MCF 10A (cell line): ENCODE measurements around the gene DEPDC1. TPM values are rescaled to one million over a fixed set of nuclear protein-coding genes. Genes with fewer than 3 reads are reported as not detected.
"Not testable (repeated sequence)": the region's sequence is repeated elsewhere in the genome, so short reads cannot be mapped to it uniquely, and the experiment has no call there.

ENCODE experiments used
- BruUV-seq: library from RNA; stranded (reverse); fragments of 400-500 nt; replicated peaks from 2 replicates; lab custom pipeline; 2021; lab: Mats Ljungman, UMichigan
- CTCF ChIA-PET: fragments of 300-600 bp; sonication (Branson Sonifier 250); formaldehyde crosslinking; extraction: SDS; loops from one replicate; lab custom pipeline; 2021; ENCODE audit warnings: antibody characterized with exemption, inconsistent platforms; lab: Yijun Ruan, JAX
- POLR2A ChIA-PET: fragments of 300-600, 350-650 bp; sonication (Branson Sonifier 250); formaldehyde crosslinking; extraction: SDS; loops from one replicate; lab custom pipeline; 2020; ENCODE audit warnings: antibody characterized with exemption, inconsistent platforms; lab: Yijun Ruan, JAX
- DNase-seq: peaks from one replicate; pipeline ENCODE4 v3.0.0-alpha.2; 2018; ENCODE audit not compliant: unreplicated experiment
- H3K27ac Mint-ChIP-seq: one replicate; pipeline ENCODE4 v1.8.0; 2022; ENCODE audit warnings: mild to moderate bottlenecking, low read depth, mixed read lengths; ENCODE audit not compliant: unreplicated experiment
- H3K27me3 Mint-ChIP-seq: one replicate; pipeline ENCODE4 v1.8.0; 2022; ENCODE audit warnings: mixed read lengths; ENCODE audit not compliant: insufficient read depth, unreplicated experiment
- H3K36me3 Mint-ChIP-seq: one replicate; pipeline ENCODE4 v1.8.0; 2022; ENCODE audit warnings: mild to moderate bottlenecking, moderate library complexity, mixed read lengths; ENCODE audit not compliant: insufficient read depth, unreplicated experiment
- H3K4me1 Mint-ChIP-seq: one replicate; pipeline ENCODE4 v1.8.0; 2022; ENCODE audit warnings: mixed read lengths; ENCODE audit not compliant: insufficient read depth, unreplicated experiment
- H3K4me3 Mint-ChIP-seq: one replicate; pipeline ENCODE4 v1.8.0; 2022; ENCODE audit warnings: mild to moderate bottlenecking, moderate library complexity, mixed read lengths; ENCODE audit not compliant: unreplicated experiment
- H3K9me3 Mint-ChIP-seq: one replicate; pipeline ENCODE4 v1.8.0; 2022; ENCODE audit warnings: mixed read lengths; ENCODE audit not compliant: unreplicated experiment
- intact Hi-C: fragments of 100-400 bp; cut with micrococcal nuclease; formaldehyde crosslinking; loops from 2 replicates; pipeline ENCODE4 v1.14.1; 2022
- total RNA-seq: library from RNA; stranded (reverse); gene quantifications from 2 replicates; pipeline ENCODE4 v1.2.3, GENCODE V29; 2022
- TF ChIP-seq, protein P1 (sequence below): fragments of 200-600 bp; IDR thresholded peaks from one replicate; pipeline ENCODE4 v1.8.0; 2022; ENCODE audit warnings: antibody characterized with exemption, mild to moderate bottlenecking; ENCODE audit not compliant: unreplicated experiment

Gene DEPDC1
- total RNA-seq, 1 experiment from 2014 or later = 26.8 TPM

- CTCF ChIA-PET = interaction anchor here (0.6 to 0.7 kb wide), 4 partner anchors 375 to 1123 kb away, joined by 3 read pairs; no protein-coding TSS in a partner anchor
- intact Hi-C loops = no loop called here
- POLR2A ChIA-PET = interaction anchor here (0.6 to 1.6 kb wide), 5 partner anchors 8 to 1573 kb away, joined by 3 to 6 read pairs (median 4); partner anchors contain the start of genes DNAI4 and MIER1
These were observed 446 bp upstream of the DEPDC1 start for GRCh38 chr1:68497358-68497698.

GRCh38 chr1:68495968-68496679 is 758 bp downstream of the DEPDC1 start:
- DNase-seq = peak; percentile 42
- H3K27ac Mint-ChIP-seq = peak overlapping the region; percentile 74
- ChIA-PET POLR2A (interaction anchor here (0.6 to 1.4 kb wide), 4 partner anchors 8 to 1859 kb away, joined by 3 to 6 read pairs (median 3); no protein-coding TSS in a partner anchor), CTCF (interaction anchor here (0.6 to 2.7 kb wide), 7 partner anchors 11 to 375 kb away, joined by 3 to 10 read pairs (median 4); no protein-coding TSS in a partner anchor)
- BruUV-seq = TSS peak; percentile 26
- peaks cover 18% of the 10 kb centered on the region for H3K4me1 Mint-ChIP-seq
- intact Hi-C loops = no loop called here
- H3K27me3 Mint-ChIP-seq = no peaks in the 10 kb centered on the region
- H3K9me3 Mint-ChIP-seq = no peaks in the 10 kb centered on the region
- H3K36me3 Mint-ChIP-seq = peaks cover 6% of the 10 kb centered on the region
- H3K4me3 Mint-ChIP-seq = peak overlapping the region; percentile 86
- TF ChIP-seq, protein P1, sequence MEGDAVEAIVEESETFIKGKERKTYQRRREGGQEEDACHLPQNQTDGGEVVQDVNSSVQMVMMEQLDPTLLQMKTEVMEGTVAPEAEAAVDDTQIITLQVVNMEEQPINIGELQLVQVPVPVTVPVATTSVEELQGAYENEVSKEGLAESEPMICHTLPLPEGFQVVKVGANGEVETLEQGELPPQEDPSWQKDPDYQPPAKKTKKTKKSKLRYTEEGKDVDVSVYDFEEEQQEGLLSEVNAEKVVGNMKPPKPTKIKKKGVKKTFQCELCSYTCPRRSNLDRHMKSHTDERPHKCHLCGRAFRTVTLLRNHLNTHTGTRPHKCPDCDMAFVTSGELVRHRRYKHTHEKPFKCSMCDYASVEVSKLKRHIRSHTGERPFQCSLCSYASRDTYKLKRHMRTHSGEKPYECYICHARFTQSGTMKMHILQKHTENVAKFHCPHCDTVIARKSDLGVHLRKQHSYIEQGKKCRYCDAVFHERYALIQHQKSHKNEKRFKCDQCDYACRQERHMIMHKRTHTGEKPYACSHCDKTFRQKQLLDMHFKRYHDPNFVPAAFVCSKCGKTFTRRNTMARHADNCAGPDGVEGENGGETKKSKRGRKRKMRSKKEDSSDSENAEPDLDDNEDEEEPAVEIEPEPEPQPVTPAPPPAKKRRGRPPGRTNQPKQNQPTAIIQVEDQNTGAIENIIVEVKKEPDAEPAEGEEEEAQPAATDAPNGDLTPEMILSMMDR = no peak

More at GRCh38 chr1:68497358-68497698, 446 bp upstream of the DEPDC1 start:
- H3K9me3 Mint-ChIP-seq = peaks cover 8% of the 10 kb centered on the region
- H3K4me3 Mint-ChIP-seq = peak overlapping the region; percentile 86
- no TSS peak for BruUV-seq
- DNase-seq = no peak
- H3K4me1 Mint-ChIP-seq = peaks cover 17% of the 10 kb centered on the region
- TF ChIP-seq, protein P1 = no peak
- H3K27ac Mint-ChIP-seq = peak overlapping the region; percentile 74
- peaks cover 6% of the 10 kb centered on the region for H3K36me3 Mint-ChIP-seq
- H3K27me3 Mint-ChIP-seq = no peaks in the 10 kb centered on the region

DNA sequence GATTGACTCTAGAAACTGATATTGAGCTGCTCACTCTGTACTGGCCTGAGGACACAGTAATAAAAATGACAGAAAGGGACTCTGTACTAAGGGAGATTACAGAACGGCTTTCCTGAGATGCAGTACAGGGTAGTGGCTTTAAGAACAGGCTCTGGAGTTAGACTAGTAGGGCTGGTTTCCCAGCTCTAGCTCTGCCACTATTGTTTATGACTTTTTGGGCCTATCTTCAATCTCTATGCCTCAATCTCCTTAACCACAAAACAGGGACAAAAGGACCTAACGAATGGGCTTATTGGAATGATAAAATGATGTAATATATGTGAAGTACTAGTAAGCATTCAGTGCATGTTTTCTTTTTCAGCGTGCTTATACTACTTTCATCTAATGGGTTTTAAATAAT is 1.4 kb downstream of the DEPDC1 start:
- ChIA-PET POLR2A (interaction anchor here (0.7 to 1.7 kb wide), 4 partner anchors 10 to 1974 kb away, joined by 3 to 9 read pairs (median 4); no protein-coding TSS in a partner anchor), CTCF (interaction anchor here (0.6 to 2.7 kb wide), 9 partner anchors 10 to 679 kb away, joined by 3 to 10 read pairs (median 4); no protein-coding TSS in a partner anchor)
- H3K36me3 Mint-ChIP-seq = peaks cover 6% of the 10 kb centered on the region
- peak overlapping the region; percentile 86 for H3K4me3 Mint-ChIP-seq
- intact Hi-C loops = no loop called here
- no peaks in the 10 kb centered on the region for H3K27me3 Mint-ChIP-seq
- no peaks in the 10 kb centered on the region for H3K9me3 Mint-ChIP-seq
- TF ChIP-seq, protein P1 = no peak
- peak overlapping the region; percentile 74 for H3K27ac Mint-ChIP-seq
- DNase-seq = peak; percentile 23
- H3K4me1 Mint-ChIP-seq = peaks cover 18% of the 10 kb centered on the region
- no TSS peak for BruUV-seq

DNA sequence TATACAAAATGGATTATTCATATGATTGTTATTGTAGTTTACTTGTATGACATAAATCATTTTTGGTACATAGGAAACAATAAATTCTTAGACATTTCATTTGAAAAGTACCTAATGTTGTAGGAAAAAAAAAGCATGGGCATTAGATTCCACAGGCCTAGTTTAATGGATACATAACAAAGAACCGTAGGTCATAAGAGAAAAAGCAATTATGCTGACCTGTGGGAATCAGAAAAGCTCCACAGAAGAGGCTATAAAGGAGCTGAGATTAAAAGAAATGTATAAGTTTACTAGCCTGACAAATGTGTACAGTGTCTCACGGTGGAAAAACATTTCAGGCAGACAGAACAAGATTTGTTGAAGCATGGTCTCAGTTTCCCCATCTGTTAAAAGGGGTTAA is 3.7 kb downstream of the DEPDC1 start:
- BruUV-seq = no TSS peak
- Mint-ChIP-seq H3K9me3 (no peaks in the 10 kb centered on the region), H3K27ac (peak overlapping the region; percentile 44), H3K4me3 (no peak overlapping the region), H3K27me3 (no peaks in the 10 kb centered on the region), H3K4me1 (peaks cover 23% of the 10 kb centered on the region), H3K36me3 (peaks cover 12% of the 10 kb centered on the region)
- no peak for DNase-seq
- intact Hi-C loops = no loop called here
- ChIA-PET CTCF (no interaction called here), POLR2A (no interaction called here)
- TF ChIP-seq, protein P1 = no peak

DNA sequence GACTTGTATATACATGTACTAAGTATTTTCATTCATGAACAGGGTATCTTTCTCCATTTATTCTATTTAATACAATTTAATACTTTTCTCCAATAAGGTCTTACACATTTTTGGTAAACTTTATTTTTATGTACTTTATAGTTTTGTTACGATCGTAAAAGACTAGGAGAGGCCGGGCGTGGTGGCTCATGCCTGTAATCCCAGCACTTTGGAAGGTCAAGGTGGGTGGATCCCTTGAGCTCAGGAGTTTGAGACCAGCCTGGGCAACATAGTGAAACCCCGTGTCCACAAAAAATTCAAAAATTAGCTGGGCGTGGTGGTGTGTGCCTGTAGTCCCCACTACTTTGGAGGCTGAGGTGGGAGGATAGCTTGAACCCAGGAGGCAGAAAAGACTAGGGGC is 4.6 kb downstream of the DEPDC1 start:
- H3K4me3 Mint-ChIP-seq, DNase-seq, BruUV-seq, H3K27me3 Mint-ChIP-seq, POLR2A ChIA-PET, intact Hi-C loops, H3K9me3 Mint-ChIP-seq: not testable (repeated sequence)
- Mint-ChIP-seq H3K27ac (peak overlapping the region; percentile 44), H3K4me1 (peaks cover 23% of the 10 kb centered on the region), H3K36me3 (peaks cover 18% of the 10 kb centered on the region)
- CTCF ChIA-PET = interaction anchor here (0.6 kb wide), 1 partner anchor 22 kb away, joined by 3 read pairs; no protein-coding TSS in a partner anchor
